Measurements from ENCODE around the gene ALOX12. TPM values are rescaled to one million over a fixed set of nuclear protein-coding genes. Genes with fewer than 3 reads are reported as not detected.

The ALOX12 gene
- total RNA-seq, 4 donors from 2014 or later: not detected

GRCh38 chr17:7005716-7006115, 9.9 kb downstream of the ALOX12 start:
- H3K36me3 ChIP-seq: peaks cover 0 to 63% (median 7%) of the 10 kb centered on the region in 3 donors
- WGBS, 2 donors: 74 to 88% methylated on average over 6 of the region's 7 CpGs

GRCh38 chr17:7007143-7007542, 11.3 kb downstream of the ALOX12 start:
- H3K27me3 ChIP-seq: no peaks in the 10 kb centered on the region
- peaks cover 0 to 28% (median 21%) of the 10 kb centered on the region in 4 donors for H3K4me1 ChIP-seq
- peaks cover 0 to 49% (median 0%) of the 10 kb centered on the region in 3 donors for H3K36me3 ChIP-seq
- no peak overlapping the region for H3K4me3 ChIP-seq
- TF ChIP-seq POLR2A (IDR thresholded peaks at IDR 0.05) (no peak), EP300 (IDR thresholded peaks at IDR 0.05) (no peak), CTCF (IDR thresholded peaks at IDR 0.05) (no peak)
- H3K9me3 ChIP-seq: no peaks in the 10 kb centered on the region
- DNase-seq (ENCODE audit: low spot score in 2 of 2): no peak
- H3K27ac ChIP-seq: no peak overlapping the region
- WGBS, 2 donors: 82 to 90% methylated on average over 2 of the region's 2 CpGs

More at GRCh38 chr17:7005716-7006115, 9.9 kb downstream of the ALOX12 start:
- H3K27ac ChIP-seq: no peak overlapping the region
- H3K4me1 ChIP-seq: peaks cover 0 to 16% (median 10%) of the 10 kb centered on the region in 4 donors
- no peaks in the 10 kb centered on the region for H3K27me3 ChIP-seq
- no peaks in the 10 kb centered on the region for H3K9me3 ChIP-seq
- TF ChIP-seq POLR2A (IDR thresholded peaks at IDR 0.05): no peak
- TF ChIP-seq CTCF (IDR thresholded peaks at IDR 0.05): no peak
- no peak for TF ChIP-seq EP300 (IDR thresholded peaks at IDR 0.05)
- H3K4me3 ChIP-seq: no peak overlapping the region
- DNase-seq (ENCODE audit: low spot score in 2 of 2): no peak

GRCh38 chr17:7010523-7010922, 14.7 kb downstream of the ALOX12 start:
- Histone ChIP-seq H3K9me3 (no peaks in the 10 kb centered on the region), H3K27me3 (no peaks in the 10 kb centered on the region), H3K4me3 (no peak overlapping the region), H3K4me1 (peaks cover 0 to 47% (median 35%) of the 10 kb centered on the region in 4 donors), H3K27ac (no peak overlapping the region), H3K36me3 (peaks cover 0 to 33% (median 0%) of the 10 kb centered on the region in 3 donors)
- 70 to 80% methylated on average over 2 of the region's 2 CpGs for WGBS, 2 donors
- DNase-seq (ENCODE audit: low spot score in 2 of 2): no peak
- no peak for TF ChIP-seq CTCF (IDR thresholded peaks at IDR 0.05)
- TF ChIP-seq EP300 (IDR thresholded peaks at IDR 0.05): no peak
- no peak for TF ChIP-seq POLR2A (IDR thresholded peaks at IDR 0.05)

GRCh38 chr17:7011415-7011814, 15.6 kb downstream of the ALOX12 start:
- no peaks in the 10 kb centered on the region for H3K27me3 ChIP-seq
- TF ChIP-seq POLR2A (IDR thresholded peaks at IDR 0.05) (no peak), CTCF (IDR thresholded peaks at IDR 0.05) (no peak), EP300 (IDR thresholded peaks at IDR 0.05) (no peak)
- no peak for DNase-seq (ENCODE audit: low spot score in 2 of 2)
- H3K4me3 ChIP-seq: peak overlapping the region; percentile 71 to 98 (median 90)
- 54 to 57% methylated on average over 14 of the region's 14 CpGs for WGBS, 2 donors
- peaks cover 0 to 32% (median 0%) of the 10 kb centered on the region in 3 donors for H3K36me3 ChIP-seq
- H3K27ac ChIP-seq: peak overlapping the region in 3 of 4 donors; percentile 95 to 98 (median 98)
- no peaks in the 10 kb centered on the region for H3K9me3 ChIP-seq
- peaks cover 0 to 56% (median 39%) of the 10 kb centered on the region in 4 donors for H3K4me1 ChIP-seq

- Histone ChIP-seq H3K4me3 (peak overlapping the region; percentile 71 to 98 (median 90)), H3K27ac (peak overlapping the region; percentile 95 to 98 (median 98)), H3K9me3 (no peaks in the 10 kb centered on the region), H3K27me3 (no peaks in the 10 kb centered on the region), H3K4me1 (peaks cover 0 to 60% (median 42%) of the 10 kb centered on the region in 4 donors), H3K36me3 (peaks cover 0 to 32% (median 0%) of the 10 kb centered on the region in 3 donors)
- TF ChIP-seq POLR2A (IDR thresholded peaks at IDR 0.05) (no peak), CTCF (IDR thresholded peaks at IDR 0.05) (no peak), EP300 (IDR thresholded peaks at IDR 0.05) (no peak)
- 1 to 3% methylated on average over 6 of the region's 6 CpGs for whole genome bisulfite sequencing, 2 donors
- no peak for DNase-seq (ENCODE audit: low spot score in 2 of 2)
Measured at GRCh38 chr17:7011942-7012254, 16.0 kb downstream of the ALOX12 start.

Measured in tibial nerve (tissue), 4 donors.